DOHH2 (cell line): Measurements from ENCODE around the gene FEM1B.

Source experiments
- H3F3A ChIP-seq: fragments of 200-600 bp; sonication (generic), shearing (Covaris generic); 2 replicates; pipeline ENCODE4 v1.6.0; 2016; ENCODE audit warnings: antibody characterized with exemption, mild to moderate bottlenecking; ENCODE audit not compliant: control insufficient read depth, insufficient read depth
- H3K27ac ChIP-seq: fragments of 200-600 bp; sonication (generic); 2 replicates; pipeline ENCODE4 v1.5.1; 2014; ENCODE audit warnings: low read depth, mild to moderate bottlenecking, low read length, moderate library complexity
- H3K27me3 ChIP-seq: fragments of 200-600 bp; sonication (generic); 2 replicates; pipeline ENCODE4 v1.6.1; 2014; ENCODE audit warnings: mild to moderate bottlenecking, low read length, mixed read lengths; ENCODE audit not compliant: control insufficient read depth
- H3K36me3 ChIP-seq: fragments of 200-600 bp; sonication (generic); 2 replicates; pipeline ENCODE4 v1.6.1; 2014; ENCODE audit warnings: mild to moderate bottlenecking, low read length, moderate library complexity, mixed read lengths; ENCODE audit not compliant: control insufficient read depth
- H3K4me1 ChIP-seq: fragments of 200-600 bp; sonication (generic); 2 replicates; pipeline ENCODE4 v1.6.1; 2014; ENCODE audit warnings: mild to moderate bottlenecking, low read length, mixed read lengths; ENCODE audit not compliant: control insufficient read depth
- H3K4me2 ChIP-seq: fragments of 200-600 bp; sonication (generic); 2 replicates; pipeline ENCODE4 v1.6.0; 2014; ENCODE audit warnings: mild to moderate bottlenecking, low read length, moderate library complexity
- H3K4me3 ChIP-seq: fragments of 200-600 bp; sonication (generic); 2 replicates; pipeline ENCODE4 v1.5.1; 2014; ENCODE audit warnings: mild to moderate bottlenecking, low read length, mixed read lengths
- H3K79me2 ChIP-seq: fragments of 200-600 bp; sonication (generic); 2 replicates; pipeline ENCODE4 v1.6.1; 2014; ENCODE audit warnings: mild to moderate bottlenecking, low read length, mixed read lengths; ENCODE audit not compliant: control insufficient read depth
- H3K9me2 ChIP-seq: fragments of 200-600 bp; sonication (generic); replicated peaks from 2 replicates; pipeline ENCODE4 v1.6.1; 2014; ENCODE audit warnings: mild to moderate bottlenecking, low read length, mixed read lengths; ENCODE audit not compliant: control insufficient read depth
- H3K9me3 ChIP-seq: fragments of 200-600 bp; sonication (generic); 2 replicates; pipeline ENCODE4 v1.6.1; 2014; ENCODE audit warnings: antibody characterized with exemption, low read length, mixed read lengths; ENCODE audit not compliant: control insufficient read depth, insufficient read depth
- H4K20me1 ChIP-seq: fragments of 200-600 bp; sonication (generic); 2 replicates; pipeline ENCODE4 v1.6.0; 2014; ENCODE audit warnings: low read depth, mild to moderate bottlenecking, antibody characterized with exemption, low read length, moderate library complexity; ENCODE audit not compliant: control insufficient read depth, insufficient read depth
- EZH2phosphoT487 ChIP-seq: fragments of 200-600 bp; sonication (generic); IDR thresholded peaks from 2 replicates; pipeline ENCODE4 v1.6.1; 2017; ENCODE audit warnings: borderline replicate concordance, mild to moderate bottlenecking, antibody characterized with exemption, low read length, moderate library complexity, mixed read lengths
- TF ChIP-seq, protein P1 (sequence below): fragments of 200-600 bp; sonication (generic); IDR thresholded peaks from one replicate; pipeline ENCODE4 v1.5.1; 2014; ENCODE audit warnings: antibody characterized with exemption, mild to moderate bottlenecking, low read depth, low read length; ENCODE audit not compliant: poor library complexity, severe bottlenecking

The FEM1B gene

DNA sequence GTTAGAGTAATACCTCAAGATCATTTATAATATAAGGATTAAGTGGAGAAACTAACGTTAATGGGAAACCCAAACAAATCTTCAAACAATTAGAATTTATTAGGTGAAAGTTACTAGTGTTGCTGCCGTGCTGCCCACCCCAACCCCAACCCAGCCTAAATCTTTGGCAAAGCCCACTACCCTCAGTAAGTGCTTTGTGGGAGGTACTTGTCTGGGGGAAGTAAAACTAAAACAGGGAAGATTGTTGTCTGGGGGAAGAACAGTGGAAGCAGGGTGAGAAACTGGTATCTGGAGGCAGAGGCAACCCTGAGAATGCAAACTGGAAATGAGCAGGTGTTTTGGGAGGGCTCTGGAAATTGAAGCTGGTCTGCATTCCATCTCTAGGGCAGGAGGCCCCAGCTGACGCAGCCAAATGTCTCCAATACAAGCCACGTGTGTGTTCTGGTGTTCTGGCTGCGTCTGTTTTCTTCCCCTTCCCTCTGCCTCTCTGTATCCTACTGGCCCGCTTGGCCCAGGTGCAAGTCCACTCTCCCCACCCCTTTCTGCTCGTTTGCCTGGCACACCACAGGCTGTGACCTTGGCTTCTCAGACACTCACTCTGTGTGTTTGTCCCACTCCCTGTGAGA is 32.7 kb downstream of the FEM1B start:
- Histone ChIP-seq H3K27me3 (peaks cover 10% of the 10 kb centered on the region), H3K4me2 (no peak overlapping the region)
- no peak for TF ChIP-seq EZH2phosphoT487
- TF ChIP-seq, protein P1, sequence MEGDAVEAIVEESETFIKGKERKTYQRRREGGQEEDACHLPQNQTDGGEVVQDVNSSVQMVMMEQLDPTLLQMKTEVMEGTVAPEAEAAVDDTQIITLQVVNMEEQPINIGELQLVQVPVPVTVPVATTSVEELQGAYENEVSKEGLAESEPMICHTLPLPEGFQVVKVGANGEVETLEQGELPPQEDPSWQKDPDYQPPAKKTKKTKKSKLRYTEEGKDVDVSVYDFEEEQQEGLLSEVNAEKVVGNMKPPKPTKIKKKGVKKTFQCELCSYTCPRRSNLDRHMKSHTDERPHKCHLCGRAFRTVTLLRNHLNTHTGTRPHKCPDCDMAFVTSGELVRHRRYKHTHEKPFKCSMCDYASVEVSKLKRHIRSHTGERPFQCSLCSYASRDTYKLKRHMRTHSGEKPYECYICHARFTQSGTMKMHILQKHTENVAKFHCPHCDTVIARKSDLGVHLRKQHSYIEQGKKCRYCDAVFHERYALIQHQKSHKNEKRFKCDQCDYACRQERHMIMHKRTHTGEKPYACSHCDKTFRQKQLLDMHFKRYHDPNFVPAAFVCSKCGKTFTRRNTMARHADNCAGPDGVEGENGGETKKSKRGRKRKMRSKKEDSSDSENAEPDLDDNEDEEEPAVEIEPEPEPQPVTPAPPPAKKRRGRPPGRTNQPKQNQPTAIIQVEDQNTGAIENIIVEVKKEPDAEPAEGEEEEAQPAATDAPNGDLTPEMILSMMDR: no peak

DNA sequence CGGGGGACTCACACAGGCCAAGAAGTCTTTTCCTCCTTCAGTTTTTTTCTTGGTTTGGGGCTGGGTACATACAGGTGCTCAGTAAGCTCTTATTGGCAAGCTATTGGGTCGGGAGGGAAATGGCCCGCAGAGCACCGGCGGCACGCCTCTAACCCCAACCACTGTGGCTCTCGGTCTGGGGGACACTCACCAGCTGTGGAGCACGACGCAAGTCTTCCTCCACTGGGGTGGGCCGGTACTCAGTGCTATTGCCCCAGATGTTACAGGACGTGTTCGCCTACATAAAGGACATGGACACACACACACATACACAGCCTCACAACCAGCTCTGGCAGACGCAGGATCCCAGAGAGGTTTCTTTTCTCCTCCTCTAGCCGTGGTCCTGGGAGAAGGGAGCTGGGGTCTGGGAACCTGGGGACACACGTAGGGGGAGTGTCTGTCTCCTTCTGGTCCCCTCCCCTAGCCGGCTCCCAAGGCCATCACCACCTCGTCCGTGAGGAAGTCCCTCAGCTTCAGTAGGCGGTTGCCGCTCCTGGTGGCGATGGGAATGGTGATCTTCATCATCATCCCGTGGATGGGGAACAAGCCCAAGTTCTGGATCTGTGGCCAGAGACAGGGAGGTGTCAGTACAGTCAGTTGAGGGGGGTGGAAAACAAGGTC is 33.4 kb downstream of the FEM1B start:
- H4K20me1 ChIP-seq: no peaks in the 10 kb centered on the region

More for the DNA sequence above, 32.7 kb downstream of the FEM1B start:
- no peaks in the 10 kb centered on the region for H3K9me3 ChIP-seq
- no peaks in the 10 kb centered on the region for H4K20me1 ChIP-seq
- peaks cover 5% of the 10 kb centered on the region for H3K4me1 ChIP-seq
- H3K9me2 ChIP-seq: no peaks in the 10 kb centered on the region
- no peaks in the 10 kb centered on the region for H3K36me3 ChIP-seq
- H3K27ac ChIP-seq: no peak overlapping the region
- no peaks in the 10 kb centered on the region for H3F3A ChIP-seq
- no peak overlapping the region for H3K4me3 ChIP-seq
- no peaks in the 10 kb centered on the region for H3K79me2 ChIP-seq

DNA sequence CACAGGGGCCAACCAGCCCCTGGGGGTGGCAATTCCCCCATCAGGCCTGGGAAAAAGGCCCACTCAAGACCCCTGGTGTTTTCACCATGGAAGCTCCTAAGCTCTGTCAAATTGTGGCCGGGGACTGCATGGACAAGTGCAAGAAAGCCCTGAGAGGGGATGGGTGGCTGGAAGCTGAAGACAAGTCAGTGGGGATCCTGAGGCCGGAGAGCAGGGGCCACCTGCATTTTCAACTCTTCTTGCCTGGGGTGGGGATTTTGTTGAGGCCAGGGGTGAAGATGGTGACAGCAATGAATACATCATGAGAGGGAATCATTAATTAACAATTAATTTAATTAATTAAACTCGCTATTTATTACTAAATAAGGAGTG is 33.9 kb downstream of the FEM1B start:
- H3F3A ChIP-seq: no peaks in the 10 kb centered on the region
- no peaks in the 10 kb centered on the region for H3K36me3 ChIP-seq
- H3K9me2 ChIP-seq: no peaks in the 10 kb centered on the region
- no peak overlapping the region for H3K27ac ChIP-seq
- peaks cover 1% of the 10 kb centered on the region for H3K4me1 ChIP-seq
- TF ChIP-seq, protein P1: no peak
- no peak for TF ChIP-seq EZH2phosphoT487
- H3K9me3 ChIP-seq: no peaks in the 10 kb centered on the region
- H3K27me3 ChIP-seq: peaks cover 10% of the 10 kb centered on the region
- H3K4me3 ChIP-seq: no peak overlapping the region
- H4K20me1 ChIP-seq: no peaks in the 10 kb centered on the region
- no peaks in the 10 kb centered on the region for H3K79me2 ChIP-seq
- H3K4me2 ChIP-seq: no peak overlapping the region

More for the DNA sequence above, 33.4 kb downstream of the FEM1B start:
- no peaks in the 10 kb centered on the region for H3K79me2 ChIP-seq
- no peak overlapping the region for H3K4me3 ChIP-seq
- H3K36me3 ChIP-seq: no peaks in the 10 kb centered on the region
- no peaks in the 10 kb centered on the region for H3F3A ChIP-seq
- H3K4me2 ChIP-seq: no peak overlapping the region
- H3K9me2 ChIP-seq: no peaks in the 10 kb centered on the region
- H3K27ac ChIP-seq: no peak overlapping the region
- no peaks in the 10 kb centered on the region for H3K9me3 ChIP-seq
- peaks cover 10% of the 10 kb centered on the region for H3K27me3 ChIP-seq
- TF ChIP-seq, protein P1: no peak
- TF ChIP-seq EZH2phosphoT487: no peak
- H3K4me1 ChIP-seq: peaks cover 5% of the 10 kb centered on the region
